Neural progenitor cell (in vitro differentiated cells): ENCODE measurements around the gene GABRG3. TPM values are rescaled to one million over a fixed set of nuclear protein-coding genes. Genes with fewer than 3 reads are reported as not detected.

Experiments used
- DNase-seq: peaks from one replicate; pipeline ENCODE4 v3.0.0-alpha.2; 2016; ENCODE audit warnings: low spot score
- H2AFZ ChIP-seq: fragments of 200-600 bp; sonication (generic); replicated peaks from 2 replicates; pipeline ENCODE4 v1.6.1; 2016; ENCODE audit warnings: antibody characterized with exemption
- H3F3A ChIP-seq: fragments of 200-600 bp; sonication (generic); 2 replicates; pipeline ENCODE4 v1.6.1; 2016; ENCODE audit warnings: antibody characterized with exemption, low read depth
- H3K27ac ChIP-seq: fragments of 200-600 bp; sonication (generic); 2 replicates; pipeline ENCODE4 v1.5.1; 2016; ENCODE audit warnings: mild to moderate bottlenecking
- H3K27me3 ChIP-seq: fragments of 200-600 bp; sonication (generic); 2 replicates; pipeline ENCODE4 v1.6.1; 2016; ENCODE audit warnings: mild to moderate bottlenecking, moderate library complexity
- H3K36me3 ChIP-seq: fragments of 200-600 bp; sonication (generic); 2 replicates; pipeline ENCODE4 v1.5.1; 2016
- H3K4me1 ChIP-seq: fragments of 200-600 bp; sonication (generic); 2 replicates; pipeline ENCODE4 v1.6.1; 2016; ENCODE audit warnings: mixed run types
- H3K4me2 ChIP-seq: fragments of 200-600 bp; sonication (generic); 2 replicates; pipeline ENCODE4 v1.6.1; 2016
- H3K4me3 ChIP-seq: fragments of 200-600 bp; sonication (generic); 2 replicates; pipeline ENCODE4 v1.5.1; 2016
- H3K79me2 ChIP-seq: fragments of 200-600 bp; sonication (generic); 2 replicates; pipeline ENCODE4 v1.6.1; 2016; ENCODE audit warnings: low read depth
- H3K9ac ChIP-seq: fragments of 200-600 bp; sonication (generic); 2 replicates; pipeline ENCODE4 v1.6.1; 2016
- H3K9me3 ChIP-seq: fragments of 200-600 bp; sonication (generic); 2 replicates; pipeline ENCODE4 v1.5.1; 2016; ENCODE audit warnings: low read depth
- H4K20me1 ChIP-seq: fragments of 200-600 bp; sonication (generic); 2 replicates; pipeline ENCODE4 v1.6.1; 2016; ENCODE audit warnings: low read depth
- H3K27ac Mint-ChIP-seq: 3 replicates; pipeline ENCODE4 v1.8.0; 2021; ENCODE audit warnings: mixed read lengths
- H3K27me3 Mint-ChIP-seq: 2 replicates; pipeline ENCODE4 v1.8.0; 2022; ENCODE audit warnings: low read depth, mild to moderate bottlenecking, inconsistent platforms, moderate library complexity, mixed read lengths; ENCODE audit not compliant: insufficient read depth
- H3K36me3 Mint-ChIP-seq: 3 replicates; pipeline ENCODE4 v1.8.0; 2021; ENCODE audit warnings: mixed read lengths
- H3K4me1 Mint-ChIP-seq: 3 replicates; pipeline ENCODE4 v1.8.0; 2021; ENCODE audit warnings: mixed read lengths
- H3K4me3 Mint-ChIP-seq: 3 replicates; pipeline ENCODE4 v1.8.0; 2021; ENCODE audit warnings: mild to moderate bottlenecking, moderate library complexity, mixed read lengths
- H3K9me3 Mint-ChIP-seq: 3 replicates; pipeline ENCODE4 v1.8.0; 2020; ENCODE audit warnings: mixed read lengths
- EZH2 ChIP-seq: fragments of 200-600 bp; sonication (generic); IDR thresholded peaks from 2 replicates; pipeline ENCODE4 v1.6.1; 2017; ENCODE audit warnings: antibody characterized with exemption, mild to moderate bottlenecking, moderate library complexity
- EZH2phosphoT487 ChIP-seq: fragments of 200-600 bp; sonication (generic); IDR thresholded peaks from 2 replicates; pipeline ENCODE4 v1.6.1; 2017; ENCODE audit warnings: antibody characterized with exemption
- total RNA-seq: library from RNA; depleted of rRNA; stranded (reverse); fragments of >200 nt; gene quantifications from 2 replicates; pipeline ENCODE4 v1.2.3, GENCODE V29; 2015; ENCODE audit warnings: low replicate concordance
- TF ChIP-seq, protein P1 (sequence below): fragments of 200-600 bp; sonication (generic); IDR thresholded peaks from 2 replicates; pipeline ENCODE4 v1.5.1; 2017; ENCODE audit warnings: antibody characterized with exemption, mild to moderate bottlenecking

The GABRG3 gene
- total RNA-seq, 1 donor from 2014 or later = 3.4 TPM

DNA sequence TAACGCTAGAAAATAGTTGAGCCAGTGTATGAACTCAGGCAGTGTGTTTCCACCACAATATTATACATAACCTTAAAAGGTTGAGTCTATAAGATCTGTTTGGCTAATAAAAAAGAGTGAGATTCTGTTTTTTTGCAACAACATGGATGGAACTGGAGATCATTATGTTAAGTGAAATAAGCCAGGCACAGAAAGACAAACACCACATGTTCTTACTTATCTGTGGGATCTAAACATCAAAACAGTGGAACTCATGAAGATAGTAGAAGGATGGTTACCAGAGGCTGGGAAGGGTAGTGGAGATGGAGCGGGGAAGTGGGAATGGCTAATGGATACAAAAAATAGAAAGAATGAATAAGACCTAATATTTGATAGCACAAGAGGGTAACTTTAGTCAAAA, 150.7 kb downstream of the GABRG3 start:
- Mint-ChIP-seq H3K9me3 (peaks cover 3% of the 10 kb centered on the region), H3K36me3 (no peaks in the 10 kb centered on the region), H3K27ac (no peak overlapping the region), H3K27me3 (no peaks in the 10 kb centered on the region), H3K4me1 (peaks cover 4% of the 10 kb centered on the region), H3K4me3 (no peak overlapping the region)
- no peaks in the 10 kb centered on the region for H3K36me3 ChIP-seq
- no peaks in the 10 kb centered on the region for H3K9me3 ChIP-seq
- DNase-seq = no peak
- H3K27me3 ChIP-seq = no peaks in the 10 kb centered on the region
- no peaks in the 10 kb centered on the region for H3K79me2 ChIP-seq
- H3K4me3 ChIP-seq = no peak overlapping the region
- no peaks in the 10 kb centered on the region for H3K4me1 ChIP-seq
- no peaks in the 10 kb centered on the region for H3F3A ChIP-seq
- H2AFZ ChIP-seq = no peak overlapping the region
- TF ChIP-seq EZH2phosphoT487 (no peak), EZH2 (no peak)
- TF ChIP-seq, protein P1, sequence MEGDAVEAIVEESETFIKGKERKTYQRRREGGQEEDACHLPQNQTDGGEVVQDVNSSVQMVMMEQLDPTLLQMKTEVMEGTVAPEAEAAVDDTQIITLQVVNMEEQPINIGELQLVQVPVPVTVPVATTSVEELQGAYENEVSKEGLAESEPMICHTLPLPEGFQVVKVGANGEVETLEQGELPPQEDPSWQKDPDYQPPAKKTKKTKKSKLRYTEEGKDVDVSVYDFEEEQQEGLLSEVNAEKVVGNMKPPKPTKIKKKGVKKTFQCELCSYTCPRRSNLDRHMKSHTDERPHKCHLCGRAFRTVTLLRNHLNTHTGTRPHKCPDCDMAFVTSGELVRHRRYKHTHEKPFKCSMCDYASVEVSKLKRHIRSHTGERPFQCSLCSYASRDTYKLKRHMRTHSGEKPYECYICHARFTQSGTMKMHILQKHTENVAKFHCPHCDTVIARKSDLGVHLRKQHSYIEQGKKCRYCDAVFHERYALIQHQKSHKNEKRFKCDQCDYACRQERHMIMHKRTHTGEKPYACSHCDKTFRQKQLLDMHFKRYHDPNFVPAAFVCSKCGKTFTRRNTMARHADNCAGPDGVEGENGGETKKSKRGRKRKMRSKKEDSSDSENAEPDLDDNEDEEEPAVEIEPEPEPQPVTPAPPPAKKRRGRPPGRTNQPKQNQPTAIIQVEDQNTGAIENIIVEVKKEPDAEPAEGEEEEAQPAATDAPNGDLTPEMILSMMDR = no peak
- H4K20me1 ChIP-seq = no peaks in the 10 kb centered on the region
- H3K4me2 ChIP-seq = no peak overlapping the region
- H3K9ac ChIP-seq = no peak overlapping the region
- no peak overlapping the region for H3K27ac ChIP-seq

DNA sequence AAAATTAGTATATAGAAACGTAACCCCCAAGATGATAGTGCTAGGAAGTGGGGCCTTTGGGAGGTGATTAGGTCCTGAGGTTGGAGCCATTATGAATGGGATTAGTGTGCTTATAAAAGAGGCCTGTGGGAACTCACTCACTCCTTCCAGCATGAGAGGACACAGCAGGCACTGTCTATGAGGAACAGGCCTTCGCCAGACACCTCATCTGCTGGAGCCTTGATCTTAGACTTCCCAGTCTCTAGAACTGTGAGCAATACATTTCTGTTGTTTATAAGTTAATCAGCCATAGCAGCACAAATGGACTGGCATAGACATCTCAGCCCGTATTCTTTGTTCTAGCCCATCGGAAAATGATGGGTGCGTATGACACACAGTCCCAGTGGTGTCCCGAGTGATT, 152.3 kb downstream of the GABRG3 start:
- Histone ChIP-seq H3K4me1 (no peaks in the 10 kb centered on the region), H3K9ac (no peak overlapping the region), H4K20me1 (no peaks in the 10 kb centered on the region), H3K4me2 (no peak overlapping the region), H3K4me3 (no peak overlapping the region), H2AFZ (no peak overlapping the region), H3K9me3 (no peaks in the 10 kb centered on the region), H3K27me3 (no peaks in the 10 kb centered on the region), H3K79me2 (no peaks in the 10 kb centered on the region), H3K27ac (no peak overlapping the region), H3K36me3 (no peaks in the 10 kb centered on the region), H3F3A (no peaks in the 10 kb centered on the region)
- Mint-ChIP-seq H3K36me3 (no peaks in the 10 kb centered on the region), H3K27ac (no peak overlapping the region), H3K9me3 (no peaks in the 10 kb centered on the region), H3K27me3 (no peaks in the 10 kb centered on the region), H3K4me1 (peaks cover 4% of the 10 kb centered on the region), H3K4me3 (no peak overlapping the region)
- TF ChIP-seq, protein P1 = no peak
- no peak for TF ChIP-seq EZH2phosphoT487
- DNase-seq = no peak

DNA sequence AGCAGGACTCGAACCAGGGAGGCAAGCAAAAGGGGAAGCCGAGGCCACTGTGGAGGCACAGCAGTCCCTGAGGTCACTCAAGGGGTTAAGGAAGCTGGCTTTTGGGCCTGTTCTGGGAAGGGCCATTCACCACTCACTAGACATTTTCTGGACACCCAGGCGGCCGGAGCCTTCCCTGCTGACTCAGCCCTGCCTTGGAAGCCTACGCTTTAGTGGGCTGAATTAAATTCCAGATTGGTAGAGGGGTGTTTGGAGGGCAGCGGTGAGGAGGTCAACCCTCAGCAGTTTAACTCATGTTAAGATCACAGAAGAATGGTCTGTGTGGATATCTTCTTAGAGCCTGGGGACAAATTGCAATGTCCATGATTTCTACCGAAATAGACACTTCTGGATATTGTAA, 152.8 kb downstream of the GABRG3 start:
- TF ChIP-seq EZH2phosphoT487 (no peak), EZH2 (no peak)
- TF ChIP-seq, protein P1 = no peak
- H3K4me3 Mint-ChIP-seq = no peak overlapping the region
- Histone ChIP-seq H3F3A (no peaks in the 10 kb centered on the region), H3K27me3 (no peaks in the 10 kb centered on the region), H3K4me1 (no peaks in the 10 kb centered on the region), H3K27ac (no peak overlapping the region), H3K9me3 (no peaks in the 10 kb centered on the region), H2AFZ (no peak overlapping the region), H3K79me2 (no peaks in the 10 kb centered on the region), H3K36me3 (no peaks in the 10 kb centered on the region), H3K9ac (no peak overlapping the region), H4K20me1 (no peaks in the 10 kb centered on the region), H3K4me2 (no peak overlapping the region), H3K4me3 (no peak overlapping the region)
- no peaks in the 10 kb centered on the region for H3K27me3 Mint-ChIP-seq
- no peak for DNase-seq
- no peaks in the 10 kb centered on the region for H3K36me3 Mint-ChIP-seq
- H3K9me3 Mint-ChIP-seq = no peaks in the 10 kb centered on the region
- H3K27ac Mint-ChIP-seq = no peak overlapping the region
- H3K4me1 Mint-ChIP-seq = peaks cover 4% of the 10 kb centered on the region
